Activated CD8-positive, alpha-beta T cell treated with anti-CD3 and anti-CD28 coated beads for 36 hours (primary cell): ENCODE results near the gene AK8. TPM values are rescaled to one million over a fixed set of nuclear protein-coding genes. Genes with fewer than 3 reads are reported as not detected.
"Not testable (repeated sequence)": the region's sequence is repeated elsewhere in the genome, so short reads cannot be mapped to it uniquely, and the experiment has no call there.

ENCODE experiments used
- ATAC-seq: fragments of 200-7000 bp; cut with Tn5 transposase; one replicate; pipeline ENCODE4 v1.10.0; 2021; ENCODE audit warnings: mild to moderate bottlenecking, moderate library complexity
- CTCF ChIA-PET: fragments of 350-600 bp; sonication (Branson Sonifier 250); formaldehyde crosslinking; loops from one replicate; lab custom pipeline; 2021; ENCODE audit warnings: antibody characterized with exemption; lab: Charles Lee
- POLR2A ChIA-PET: fragments of 350-600 bp; sonication (Branson Sonifier 250); formaldehyde crosslinking; loops from one replicate; lab custom pipeline; 2021; ENCODE audit warnings: antibody characterized with exemption; lab: Charles Lee
- DNase-seq: peaks from one replicate; pipeline ENCODE4 v3.0.0-alpha.2; 2020
- H3K27ac Mint-ChIP-seq: one replicate; pipeline ENCODE4 v1.8.0; 2021; ENCODE audit warnings: mild to moderate bottlenecking, mixed read lengths
- H3K27me3 Mint-ChIP-seq: one replicate; pipeline ENCODE4 v1.8.0; 2021; ENCODE audit warnings: mixed read lengths
- H3K36me3 Mint-ChIP-seq: one replicate; pipeline ENCODE4 v1.8.0; 2021; ENCODE audit warnings: low read depth, mixed read lengths
- H3K4me1 Mint-ChIP-seq: one replicate; pipeline ENCODE4 v1.8.0; 2021; ENCODE audit warnings: low read depth, mixed read lengths
- H3K4me3 Mint-ChIP-seq: one replicate; pipeline ENCODE4 v1.8.0; 2021; ENCODE audit warnings: mild to moderate bottlenecking, moderate library complexity, mixed read lengths
- H3K9me3 Mint-ChIP-seq: one replicate; pipeline ENCODE4 v1.8.0; 2021; ENCODE audit warnings: mixed read lengths
- intact Hi-C: fragments of 100-400 bp; cut with micrococcal nuclease; formaldehyde crosslinking; loops from one replicate; pipeline ENCODE4 v1.10.0; 2022
- total RNA-seq, 2 experiments: library from RNA; stranded (reverse); gene quantifications; one replicate each; pipeline ENCODE4 v1.2.3, GENCODE V29; 2021
- TF ChIP-seq, protein P1 (sequence below): fragments of 200-600 bp; IDR thresholded peaks from one replicate; pipeline ENCODE4 v1.8.0; 2022; ENCODE audit warnings: antibody characterized with exemption, mild to moderate bottlenecking

AK8 gene
- total RNA-seq, 2 experiments from 2014 or later = not detected

DNA sequence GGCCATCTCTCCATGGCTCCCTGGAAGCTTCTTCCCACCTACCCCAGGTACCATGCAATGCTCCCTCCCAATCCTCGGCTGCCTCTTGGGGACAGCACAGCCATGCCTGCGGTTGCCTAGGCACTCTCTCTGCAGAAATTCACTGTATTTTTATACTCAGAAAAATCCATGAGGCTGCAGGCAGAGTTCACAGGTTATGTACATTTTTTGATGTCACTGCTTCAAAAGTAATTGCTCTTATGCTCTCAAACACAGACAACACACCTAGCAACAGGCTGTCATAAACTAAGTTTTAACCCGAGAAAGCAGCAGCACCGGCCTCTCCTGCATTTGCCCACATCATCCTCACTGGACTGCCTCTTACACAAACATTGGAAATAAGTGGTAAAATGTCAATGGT lies 102.4 kb downstream of the AK8 start:
- Mint-ChIP-seq H3K36me3 (peaks cover 9% of the 10 kb centered on the region), H3K4me1 (peaks cover 22% of the 10 kb centered on the region), H3K27ac (no peak overlapping the region), H3K27me3 (peaks cover 6% of the 10 kb centered on the region), H3K9me3 (peaks cover 12% of the 10 kb centered on the region), H3K4me3 (no peak overlapping the region)
- ChIA-PET CTCF (no interaction called here), POLR2A (no interaction called here)
- TF ChIP-seq, protein P1, sequence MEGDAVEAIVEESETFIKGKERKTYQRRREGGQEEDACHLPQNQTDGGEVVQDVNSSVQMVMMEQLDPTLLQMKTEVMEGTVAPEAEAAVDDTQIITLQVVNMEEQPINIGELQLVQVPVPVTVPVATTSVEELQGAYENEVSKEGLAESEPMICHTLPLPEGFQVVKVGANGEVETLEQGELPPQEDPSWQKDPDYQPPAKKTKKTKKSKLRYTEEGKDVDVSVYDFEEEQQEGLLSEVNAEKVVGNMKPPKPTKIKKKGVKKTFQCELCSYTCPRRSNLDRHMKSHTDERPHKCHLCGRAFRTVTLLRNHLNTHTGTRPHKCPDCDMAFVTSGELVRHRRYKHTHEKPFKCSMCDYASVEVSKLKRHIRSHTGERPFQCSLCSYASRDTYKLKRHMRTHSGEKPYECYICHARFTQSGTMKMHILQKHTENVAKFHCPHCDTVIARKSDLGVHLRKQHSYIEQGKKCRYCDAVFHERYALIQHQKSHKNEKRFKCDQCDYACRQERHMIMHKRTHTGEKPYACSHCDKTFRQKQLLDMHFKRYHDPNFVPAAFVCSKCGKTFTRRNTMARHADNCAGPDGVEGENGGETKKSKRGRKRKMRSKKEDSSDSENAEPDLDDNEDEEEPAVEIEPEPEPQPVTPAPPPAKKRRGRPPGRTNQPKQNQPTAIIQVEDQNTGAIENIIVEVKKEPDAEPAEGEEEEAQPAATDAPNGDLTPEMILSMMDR = no peak
- intact Hi-C loops = no loop called here
- ATAC-seq (no peak), DNase-seq (no peak)

DNA sequence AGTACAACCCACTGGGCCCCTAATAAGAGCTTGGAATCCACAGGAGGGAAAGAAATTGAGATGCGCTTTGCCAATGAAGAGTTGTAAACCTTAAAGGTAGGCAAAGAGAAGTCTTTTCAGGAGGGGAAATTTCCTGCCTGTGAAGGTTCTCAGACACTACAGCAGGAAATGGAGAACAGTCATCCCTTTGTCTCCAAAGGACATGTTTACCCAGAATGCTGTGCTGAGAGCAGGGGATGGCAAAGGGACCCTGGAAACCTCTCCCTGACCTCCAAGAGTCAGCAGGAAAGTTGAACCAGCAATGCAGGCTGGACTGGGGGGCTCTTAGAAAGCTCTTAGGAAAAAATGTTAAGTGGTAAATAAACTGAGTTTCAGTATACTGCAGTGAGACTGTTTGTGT lies 103.2 kb downstream of the AK8 start:
- CTCF ChIA-PET = no interaction called here
- H3K27ac Mint-ChIP-seq = no peak overlapping the region
- POLR2A ChIA-PET = no interaction called here

DNA sequence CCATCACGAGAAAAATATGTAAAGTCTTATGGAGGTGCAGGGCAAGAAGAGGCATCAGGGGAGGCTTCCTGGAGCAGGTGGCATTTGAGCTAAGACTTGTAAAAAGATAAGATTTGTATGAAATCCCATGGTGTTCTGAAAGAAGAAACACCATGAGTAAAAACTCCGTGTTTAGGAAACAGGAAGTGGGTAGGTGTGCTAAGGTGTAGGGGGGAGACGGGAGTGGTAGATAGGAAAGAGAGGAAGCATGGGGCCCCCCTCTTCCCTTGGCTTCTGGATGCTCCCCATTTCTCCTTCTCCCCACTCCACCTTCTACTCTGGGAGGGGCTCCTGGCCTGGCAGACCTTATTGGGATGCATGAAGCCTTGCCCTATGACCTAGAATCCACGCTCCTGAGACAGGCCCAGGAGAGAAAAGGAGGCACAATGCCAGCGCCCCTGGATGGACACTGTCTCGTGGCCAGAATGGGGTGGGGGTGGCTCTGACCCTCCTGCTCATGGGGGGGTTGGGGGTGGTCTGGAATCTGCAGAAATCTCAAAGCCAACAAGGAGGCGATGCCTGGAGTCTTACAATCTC lies 104.2 kb downstream of the AK8 start:
- DNase-seq = no peak
- POLR2A ChIA-PET = interaction anchor here (0.5 kb wide), 1 partner anchor 117 kb away, joined by 3 read pairs; no protein-coding TSS in a partner anchor
- peaks cover 12% of the 10 kb centered on the region for H3K4me1 Mint-ChIP-seq
- peaks cover 12% of the 10 kb centered on the region for H3K9me3 Mint-ChIP-seq
- TF ChIP-seq, protein P1 = no peak
- H3K27ac Mint-ChIP-seq = no peak overlapping the region
- no peak overlapping the region for H3K4me3 Mint-ChIP-seq
- no peak for ATAC-seq
- CTCF ChIA-PET = no interaction called here
- peaks cover 14% of the 10 kb centered on the region for H3K36me3 Mint-ChIP-seq
- intact Hi-C loops = no loop called here
- no peaks in the 10 kb centered on the region for H3K27me3 Mint-ChIP-seq

More for the DNA sequence above, 103.2 kb downstream of the AK8 start:
- peaks cover 14% of the 10 kb centered on the region for H3K4me1 Mint-ChIP-seq
- peaks cover 12% of the 10 kb centered on the region for H3K9me3 Mint-ChIP-seq
- no peak overlapping the region for H3K4me3 Mint-ChIP-seq
- H3K36me3 Mint-ChIP-seq = peaks cover 11% of the 10 kb centered on the region
- peaks cover 2% of the 10 kb centered on the region for H3K27me3 Mint-ChIP-seq
- ATAC-seq (no peak), DNase-seq (no peak)
- TF ChIP-seq, protein P1 = no peak
- intact Hi-C loops = no loop called here

DNA sequence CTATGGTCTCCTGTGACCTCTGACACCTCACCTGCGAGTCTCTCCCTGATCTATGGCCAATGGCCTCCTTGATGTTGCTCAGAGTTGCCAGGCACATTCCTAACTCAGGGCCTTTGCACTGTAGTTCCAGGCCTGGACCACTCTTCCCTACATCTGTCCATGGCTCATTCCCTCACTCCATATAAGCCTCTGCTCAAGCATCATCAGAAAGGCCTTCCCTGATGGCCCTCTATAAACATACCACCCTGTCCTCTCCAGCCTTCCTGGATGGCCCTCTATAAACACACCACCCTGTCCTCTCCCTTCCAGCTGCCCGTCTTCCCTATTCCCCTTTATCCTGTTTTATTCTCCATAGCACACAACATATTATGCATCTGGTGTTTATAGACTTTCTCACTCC lies 105.0 kb downstream of the AK8 start:
- TF ChIP-seq, protein P1 = no peak
- Mint-ChIP-seq H3K27me3 (no peaks in the 10 kb centered on the region), H3K36me3 (peaks cover 14% of the 10 kb centered on the region), H3K27ac (no peak overlapping the region), H3K4me3 (no peak overlapping the region), H3K9me3 (peaks cover 12% of the 10 kb centered on the region), H3K4me1 (peaks cover 17% of the 10 kb centered on the region)
- POLR2A ChIA-PET = no interaction called here
- CTCF ChIA-PET = no interaction called here
- ATAC-seq = no peak
- intact Hi-C loops = no loop called here
- DNase-seq = no peak

DNA sequence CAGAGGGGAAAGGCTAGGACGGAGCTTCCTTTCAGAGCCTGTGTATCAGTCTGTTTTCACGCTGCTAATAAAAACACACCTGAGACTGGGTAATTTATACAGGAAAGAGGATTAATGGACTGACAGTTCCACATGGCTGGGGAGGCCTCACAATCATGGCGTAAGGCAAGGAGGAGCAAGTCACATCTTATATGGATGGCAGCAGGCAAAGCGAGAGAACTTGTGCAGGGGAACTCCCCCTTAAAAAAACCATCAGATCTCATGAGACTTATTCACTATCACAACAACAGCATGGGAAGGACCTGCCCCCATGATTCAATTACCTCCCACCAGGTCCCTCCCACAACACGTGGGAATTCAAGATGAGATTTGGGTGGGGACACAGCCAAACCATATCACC lies 106.3 kb downstream of the AK8 start:
- POLR2A ChIA-PET = interaction anchor here (1.4 kb wide), 1 partner anchor 101 kb away, joined by 5 read pairs; the partner anchor contains the start of genes DDX31 and GTF3C4
- Mint-ChIP-seq H3K4me1 (peaks cover 17% of the 10 kb centered on the region), H3K9me3 (peaks cover 12% of the 10 kb centered on the region), H3K36me3 (peaks cover 14% of the 10 kb centered on the region)
- H3K4me3 Mint-ChIP-seq, H3K27me3 Mint-ChIP-seq, intact Hi-C loops, H3K27ac Mint-ChIP-seq, DNase-seq, CTCF ChIA-PET, ATAC-seq: not testable (repeated sequence)
